CD14-positive monocyte (primary cell): Measurements from ENCODE around the gene DDN. TPM values are rescaled to one million over a fixed set of nuclear protein-coding genes. Genes with fewer than 3 reads are reported as not detected.

Experiments used
- DNase-seq, 3 donors: peaks; one replicate each; pipeline ENCODE4 v3.0.0-alpha.2; 2011 to 2022
- H2AFZ ChIP-seq: 2 replicates; pipeline ENCODE4 v1.6.0; 2012; ENCODE audit warnings: mild to moderate bottlenecking, low read depth, low read length, inconsistent platforms; ENCODE audit not compliant: insufficient read depth, poor library complexity, severe bottlenecking
- H3K27ac ChIP-seq, 2 donors: 1 replicate in 1 of 2; 2 replicates in 1 of 2; pipeline ENCODE4 v1.5.1; 2012 to 2013; ENCODE audit warnings: low read length in 2 of 2, control low read depth in 1 of 2, inconsistent platforms in 1 of 2, low read depth in 1 of 2, mild to moderate bottlenecking in 1 of 2
- H3K27me3 ChIP-seq, 2 donors: one replicate each; pipeline versions ENCODE4 v1.6.0 to v1.6.1; 2011 to 2013; ENCODE audit warnings: low read length in 2 of 2; ENCODE audit not compliant: control insufficient read depth in 2 of 2, insufficient read depth in 2 of 2
- H3K36me3 ChIP-seq, 2 donors: replicated peaks in 1 of 2; 1 replicate in 1 of 2; 2 replicates in 1 of 2; pipeline versions ENCODE4 v1.5.1 to v1.6.1; 2012 to 2013; ENCODE audit warnings: low read length in 2 of 2, control low read depth in 1 of 2, inconsistent platforms in 1 of 2, mild to moderate bottlenecking in 1 of 2; ENCODE audit not compliant: insufficient read depth in 2 of 2, control insufficient read depth in 1 of 2
- H3K4me1 ChIP-seq, 2 donors: 1 replicate in 1 of 2; 2 replicates in 1 of 2; pipeline versions ENCODE4 v1.5.1 to v1.6.1; 2012 to 2013; ENCODE audit warnings: low read length in 2 of 2, control low read depth in 1 of 2, inconsistent platforms in 1 of 2, mild to moderate bottlenecking in 1 of 2, moderate library complexity in 1 of 2; ENCODE audit not compliant: insufficient read depth in 2 of 2, control insufficient read depth in 1 of 2
- H3K4me2 ChIP-seq: replicated peaks from 2 replicates; pipeline ENCODE3; 2012; ENCODE audit warnings: low read length, moderate library complexity, mild to moderate bottlenecking; ENCODE audit not compliant: poor library complexity, severe bottlenecking; ENCODE audit errors: extremely low read depth
- H3K4me3 ChIP-seq, 3 experiments: fragments of 200-600 bp in 1 of 3; sonication (generic) in 1 of 3; replicated peaks in 1 of 3; 1 replicate in 2 of 3; 2 replicates in 1 of 3; pipeline ENCODE4 v1.5.1; 2011 to 2013; ENCODE audit warnings: low read length in 3 of 3, mild to moderate bottlenecking in 3 of 3, control low read depth in 2 of 3, low read depth in 2 of 3, inconsistent platforms in 1 of 3, moderate library complexity in 1 of 3
- H3K79me2 ChIP-seq: 2 replicates; pipeline ENCODE4 v1.6.0; 2012; ENCODE audit warnings: mild to moderate bottlenecking, control low read depth, inconsistent platforms, low read length, moderate library complexity; ENCODE audit not compliant: insufficient read depth
- H3K9ac ChIP-seq: 2 replicates; pipeline ENCODE4 v1.6.0; 2017; ENCODE audit warnings: low read length, mild to moderate bottlenecking; ENCODE audit not compliant: insufficient read depth, poor library complexity, severe bottlenecking
- H3K9me3 ChIP-seq, 2 donors: replicated peaks in 1 of 2; 1 replicate in 1 of 2; 2 replicates in 1 of 2; pipeline versions ENCODE4 v1.5.1 to v1.6.1; 2012 to 2013; ENCODE audit warnings: low read length in 2 of 2, control low read depth in 1 of 2; ENCODE audit not compliant: control insufficient read depth in 1 of 2, insufficient read depth in 1 of 2
- H4K20me1 ChIP-seq: 2 replicates; pipeline ENCODE4 v1.6.0; 2012; ENCODE audit warnings: mild to moderate bottlenecking, low read length, control low read depth, moderate library complexity; ENCODE audit not compliant: insufficient read depth
- H3K27ac Mint-ChIP-seq, 7 donors: one replicate each; pipeline ENCODE4 v1.8.0; 2020; ENCODE audit warnings: mild to moderate bottlenecking in 7 of 7, mixed read lengths in 7 of 7, moderate library complexity in 6 of 7, inconsistent platforms in 2 of 7
- H3K27me3 Mint-ChIP-seq, 3 donors: one replicate each; pipeline ENCODE4 v1.8.0; 2021 to 2022; ENCODE audit warnings: low read depth in 3 of 3, mild to moderate bottlenecking in 3 of 3, mixed read lengths in 3 of 3, moderate library complexity in 3 of 3, inconsistent platforms in 1 of 3
- H3K36me3 Mint-ChIP-seq, 2 donors: one replicate each; pipeline ENCODE4 v1.8.0; 2020; ENCODE audit warnings: mixed read lengths in 2 of 2, inconsistent platforms in 1 of 2, mild to moderate bottlenecking in 1 of 2
- H3K4me1 Mint-ChIP-seq: one replicate; pipeline ENCODE4 v1.8.0; 2020; ENCODE audit warnings: mild to moderate bottlenecking, mixed read lengths
- H3K4me3 Mint-ChIP-seq, 2 donors: one replicate each; pipeline ENCODE4 v1.8.0; 2020; ENCODE audit warnings: mild to moderate bottlenecking in 2 of 2, mixed read lengths in 2 of 2, moderate library complexity in 1 of 2
- H3K9me3 Mint-ChIP-seq, 7 donors: one replicate each; pipeline ENCODE4 v1.8.0; 2020 to 2022; ENCODE audit warnings: mixed read lengths in 7 of 7, mild to moderate bottlenecking in 6 of 7, moderate library complexity in 6 of 7, inconsistent platforms in 2 of 7
- WGBS: methylation state at CpG from one replicate; pipeline ENCODE4 v1.1.5; 2013; ENCODE audit warnings: missing lambda C conversion rate; ENCODE audit not compliant: insufficient coverage; 5-methylcytosine and 5-hydroxymethylcytosine counted together
- intact Hi-C, 2 donors: fragments of 100-400 bp; cut with micrococcal nuclease; formaldehyde crosslinking; loops; one replicate each; pipeline versions ENCODE4 v1.15.0 to v1.15.1; 2023
- polyA minus RNA-seq: library from RNA; depleted of rRNA, polyadenylated mRNA; stranded (reverse); fragments of >200 nt; gene quantifications from 2 replicates; pipeline ENCODE4 v1.2.3, GENCODE V29; 2012
- polyA plus RNA-seq, 3 donors: library from polyadenylated mRNA; depleted of rRNA in 1 of 3; unstranded in 2 of 3; stranded (reverse) in 1 of 3; fragments of 300-500 nt in 2 of 3; fragments of >200 nt in 1 of 3; fragmentation: Illumina TruSeq in 2 of 3; gene quantifications; 1 replicate in 2 of 3; 2 replicates in 1 of 3; pipeline ENCODE4 v1.2.3, GENCODE V29; 2012 to 2021
- total RNA-seq, 12 experiments: library from RNA in 1 of 12; stranded (reverse) in 1 of 12; fragments of 120-200 nt in 1 of 12; gene quantifications; one replicate each; pipeline ENCODE4 v1.2.4 and lab custom pipeline; 2013 to 2026; ENCODE audit warnings: mixed read lengths in 6 of 12, inconsistent platforms in 1 of 12
- TF ChIP-seq, protein P1 (sequence below): fragments of 200-600 bp; IDR thresholded peaks from one replicate; pipeline ENCODE4 v1.8.0; 2022; ENCODE audit warnings: antibody characterized with exemption, mild to moderate bottlenecking

DDN gene
- total RNA-seq (2013): 0.19 TPM
- polyA plus RNA-seq: under 1 TPM in 1 of 3 donors, not detected in 2; 0.27 TPM
- 0.69 and 0.80 TPM in 2 replicates for polyA minus RNA-seq
- 0.46 to 2.5 (median 1.1) reads per million in 11 experiments for total RNA-seq (lab: John Stamatoyannopoulos, UW)

DNA sequence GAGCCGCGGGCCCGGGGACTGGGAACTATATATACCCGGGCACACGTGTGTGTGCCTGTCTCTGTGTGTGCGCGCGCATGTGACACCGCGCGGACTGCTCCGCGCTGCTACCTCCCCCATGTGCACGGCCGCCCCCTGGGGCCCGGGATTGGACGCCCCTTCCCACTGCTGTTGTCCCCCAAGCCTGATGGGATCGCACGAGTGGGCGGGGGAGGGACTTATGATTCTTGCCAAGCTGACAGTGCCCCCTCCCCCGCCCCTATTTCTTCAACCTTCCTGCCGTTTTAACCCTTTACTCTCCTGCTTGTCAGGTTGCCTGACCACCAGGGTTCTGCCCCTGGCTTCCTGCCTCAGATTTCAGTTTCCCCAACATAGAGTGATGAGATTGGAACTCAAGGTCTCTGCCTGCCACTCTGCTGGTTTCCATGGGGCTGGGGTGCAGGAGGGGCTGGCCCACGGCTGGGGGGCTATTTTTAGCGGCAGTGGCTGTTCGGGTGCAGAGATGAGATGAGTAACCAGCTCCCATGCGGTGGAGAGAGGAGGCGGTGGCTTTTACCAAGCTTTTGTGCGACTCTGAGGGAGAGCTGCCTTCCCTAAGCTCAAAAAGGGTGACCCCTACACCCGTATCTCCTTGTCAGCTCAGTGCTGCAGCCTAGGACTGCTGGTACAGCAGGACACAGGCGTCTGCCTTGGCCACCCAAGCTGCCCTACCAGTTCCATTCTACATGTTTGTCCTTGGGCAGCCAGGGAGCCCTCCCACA lies at the start of gene DDN:
DDN (minus strand) TSS at position 5 of the 761 bp plus-strand sequence. CDS start 88 bp downstream, outside the sequence.
- Histone ChIP-seq H3K4me2 (peak within 1 kb of the TSS; percentile 89), H3K79me2 (no peaks in the 10 kb centered on the region), H3K9me3 (peaks cover 0 to 16% of the 10 kb centered on the region in 2 donors), H3K36me3 (peaks cover 34 to 45% of the 10 kb centered on the region in 2 donors), H3K4me3 (peak within 1 kb of the TSS in 2 of 3 experiments; percentile 41 to 78), H3K27ac (no peak within 1 kb of the TSS), H3K9ac (peak within 1 kb of the TSS; percentile 32), H3K27me3 (peaks cover 43 to 65% of the 10 kb centered on the region in 2 donors), H2AFZ (peak within 1 kb of the TSS; percentile 84), H4K20me1 (peaks cover 25% of the 10 kb centered on the region), H3K4me1 (peaks cover 41 to 49% of the 10 kb centered on the region in 2 donors)
- Mint-ChIP-seq H3K27me3 (peaks cover 59 to 71% (median 64%) of the 10 kb centered on the region in 3 donors), H3K27ac (peak within 1 kb of the TSS in 1 of 7 donors; percentile 18), H3K4me1 (peaks cover 50% of the 10 kb centered on the region), H3K9me3 (peaks cover 0 to 33% (median 6%) of the 10 kb centered on the region in 7 donors), H3K36me3 (peaks cover 55 to 61% of the 10 kb centered on the region in 2 donors), H3K4me3 (peak within 1 kb of the TSS; percentile 73 to 89)
- intact Hi-C loops: loop anchor here in 1 of 2 donors (10.0 kb wide), 1 partner anchor 45 kb away; no protein-coding TSS in a partner anchor
- 1% methylated on average over 19 of the region's 30 CpGs for WGBS
- TF ChIP-seq, protein P1, sequence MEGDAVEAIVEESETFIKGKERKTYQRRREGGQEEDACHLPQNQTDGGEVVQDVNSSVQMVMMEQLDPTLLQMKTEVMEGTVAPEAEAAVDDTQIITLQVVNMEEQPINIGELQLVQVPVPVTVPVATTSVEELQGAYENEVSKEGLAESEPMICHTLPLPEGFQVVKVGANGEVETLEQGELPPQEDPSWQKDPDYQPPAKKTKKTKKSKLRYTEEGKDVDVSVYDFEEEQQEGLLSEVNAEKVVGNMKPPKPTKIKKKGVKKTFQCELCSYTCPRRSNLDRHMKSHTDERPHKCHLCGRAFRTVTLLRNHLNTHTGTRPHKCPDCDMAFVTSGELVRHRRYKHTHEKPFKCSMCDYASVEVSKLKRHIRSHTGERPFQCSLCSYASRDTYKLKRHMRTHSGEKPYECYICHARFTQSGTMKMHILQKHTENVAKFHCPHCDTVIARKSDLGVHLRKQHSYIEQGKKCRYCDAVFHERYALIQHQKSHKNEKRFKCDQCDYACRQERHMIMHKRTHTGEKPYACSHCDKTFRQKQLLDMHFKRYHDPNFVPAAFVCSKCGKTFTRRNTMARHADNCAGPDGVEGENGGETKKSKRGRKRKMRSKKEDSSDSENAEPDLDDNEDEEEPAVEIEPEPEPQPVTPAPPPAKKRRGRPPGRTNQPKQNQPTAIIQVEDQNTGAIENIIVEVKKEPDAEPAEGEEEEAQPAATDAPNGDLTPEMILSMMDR: no peak
- DNase-seq: peak in 1 of 3 donors; percentile 38

DNA sequence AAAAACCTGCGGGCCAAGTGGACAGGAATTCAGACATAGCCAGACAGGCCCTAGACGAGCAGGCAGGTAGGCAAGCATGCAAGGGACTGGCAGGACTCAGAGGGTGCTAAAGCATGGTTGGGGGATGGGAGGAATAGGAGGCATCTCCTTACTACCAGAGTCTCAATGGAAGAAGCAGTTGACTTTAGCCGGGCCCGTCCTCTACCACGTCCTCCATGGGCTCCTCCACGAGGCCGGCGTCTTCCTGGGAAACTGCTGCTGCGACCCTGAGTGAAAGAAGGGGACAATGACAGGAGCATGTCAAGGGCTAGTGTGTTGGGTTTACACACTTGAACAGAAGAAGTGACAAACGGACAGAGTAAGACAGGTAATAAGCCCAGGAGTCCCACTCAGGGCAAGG lies 49.8 kb upstream of the DDN start:
- intact Hi-C loops: loop anchor here in 1 of 2 donors (10.0 kb wide), 1 partner anchor 54 kb away; the partner anchor contains the start of gene DDN
- H3K79me2 ChIP-seq: peaks cover 40% of the 10 kb centered on the region
- H4K20me1 ChIP-seq: peaks cover 98% of the 10 kb centered on the region
- no peak overlapping the region for H3K4me3 Mint-ChIP-seq
- no peaks in the 10 kb centered on the region for H3K9me3 ChIP-seq
- no peaks in the 10 kb centered on the region for H3K4me1 ChIP-seq
- H3K9me3 Mint-ChIP-seq: no peaks in the 10 kb centered on the region
- no peak overlapping the region for H3K4me3 ChIP-seq
- H3K27me3 Mint-ChIP-seq: peaks cover 0 to 2% (median 0%) of the 10 kb centered on the region in 3 donors
- no peak for DNase-seq
- no peaks in the 10 kb centered on the region for H3K27me3 ChIP-seq
- 96% methylated on average over 5 of the region's 10 CpGs for WGBS
- peaks cover 94 to 100% of the 10 kb centered on the region in 2 donors for H3K36me3 Mint-ChIP-seq
- H3K9ac ChIP-seq: no peak overlapping the region
- peaks cover 100% of the 10 kb centered on the region in 2 donors for H3K36me3 ChIP-seq
- no peak overlapping the region for H3K27ac ChIP-seq
- no peaks in the 10 kb centered on the region for H3K4me1 Mint-ChIP-seq
- H3K4me2 ChIP-seq: no peak overlapping the region
- TF ChIP-seq, protein P1: no peak
- no peak overlapping the region for H2AFZ ChIP-seq
- peak overlapping the region in 1 of 7 donors; percentile 42 for H3K27ac Mint-ChIP-seq
